ENCODE data around the gene FOSL2. TPM values are rescaled to one million over a fixed set of nuclear protein-coding genes. Genes with fewer than 3 reads are reported as not detected.

Gene FOSL2
- total and polyA plus RNA-seq, 2 donors: 40.9 to 112 TPM

- Histone ChIP-seq H3K4me3 (ENCODE audit: low read depth, low read length) (no peak overlapping the region), H3K4me1 (ENCODE audit: insufficient read depth) (no peaks in the 10 kb centered on the region), H3K27ac (ENCODE audit: low read depth) (no peak overlapping the region), H3K36me3 (ENCODE audit: insufficient read depth) (no peaks in the 10 kb centered on the region)
- no peak for DNase-seq (ENCODE audit: extremely low spot score)
- 80% methylated on average over 5 of the region's 5 CpGs for WGBS
Observed at GRCh38 chr2:28351621-28352020, 41.0 kb upstream of the FOSL2 start.

GRCh38 chr2:28352104-28352503 is 40.6 kb upstream of the FOSL2 start:
- Histone ChIP-seq H3K36me3 (ENCODE audit: insufficient read depth) (no peaks in the 10 kb centered on the region), H3K4me1 (ENCODE audit: insufficient read depth) (no peaks in the 10 kb centered on the region), H3K4me3 (ENCODE audit: low read depth, low read length) (no peak overlapping the region), H3K27ac (ENCODE audit: low read depth) (no peak overlapping the region)
- DNase-seq (ENCODE audit: extremely low spot score): no peak
- WGBS: 43% methylated on average over 5 of the region's 5 CpGs

- no peaks in the 10 kb centered on the region for H3K36me3 ChIP-seq (ENCODE audit: insufficient read depth)
- no peaks in the 10 kb centered on the region for H3K4me1 ChIP-seq (ENCODE audit: insufficient read depth)
- H3K4me3 ChIP-seq (ENCODE audit: low read depth, low read length): no peak overlapping the region
- WGBS: 81% methylated on average over 16 of the region's 16 CpGs
- no peak for DNase-seq (ENCODE audit: extremely low spot score)
- no peak overlapping the region for H3K27ac ChIP-seq (ENCODE audit: low read depth)
Observed at GRCh38 chr2:28352610-28353195, 40.0 kb upstream of the FOSL2 start.

GRCh38 chr2:28354920-28355520 is 37.6 kb upstream of the FOSL2 start:
- no peaks in the 10 kb centered on the region for H3K36me3 ChIP-seq (ENCODE audit: insufficient read depth)
- no peak overlapping the region for H3K4me3 ChIP-seq (ENCODE audit: low read depth, low read length)
- no peak overlapping the region for H3K27ac ChIP-seq (ENCODE audit: low read depth)
- H3K4me1 ChIP-seq (ENCODE audit: insufficient read depth): no peaks in the 10 kb centered on the region
- no peak for DNase-seq (ENCODE audit: extremely low spot score)
- WGBS: 91% methylated on average over 10 of the region's 10 CpGs

- WGBS: 61% methylated on average over 6 of the region's 6 CpGs
- Histone ChIP-seq H3K36me3 (ENCODE audit: insufficient read depth) (no peaks in the 10 kb centered on the region), H3K4me1 (ENCODE audit: insufficient read depth) (no peaks in the 10 kb centered on the region), H3K4me3 (ENCODE audit: low read depth, low read length) (no peak overlapping the region), H3K27ac (ENCODE audit: low read depth) (peak overlapping the region; percentile 81)
- no peak for DNase-seq (ENCODE audit: extremely low spot score)
Observed at GRCh38 chr2:28355521-28356094, 37.0 kb upstream of the FOSL2 start.

- DNase-seq (ENCODE audit: extremely low spot score): no peak
- 15% methylated on average over 17 of the region's 17 CpGs for WGBS
- Histone ChIP-seq H3K4me1 (ENCODE audit: insufficient read depth) (no peaks in the 10 kb centered on the region), H3K4me3 (ENCODE audit: low read depth, low read length) (no peak overlapping the region), H3K27ac (ENCODE audit: low read depth) (peak overlapping the region; percentile 87), H3K36me3 (ENCODE audit: insufficient read depth) (no peaks in the 10 kb centered on the region)
Observed at GRCh38 chr2:28356095-28356911, 36.4 kb upstream of the FOSL2 start.

GRCh38 chr2:28357055-28357454 is 35.6 kb upstream of the FOSL2 start:
- no peaks in the 10 kb centered on the region for H3K4me1 ChIP-seq (ENCODE audit: insufficient read depth)
- no peaks in the 10 kb centered on the region for H3K36me3 ChIP-seq (ENCODE audit: insufficient read depth)
- 94% methylated on average over 5 of the region's 5 CpGs for WGBS
- peak overlapping the region; percentile 87 for H3K27ac ChIP-seq (ENCODE audit: low read depth)
- no peak overlapping the region for H3K4me3 ChIP-seq (ENCODE audit: low read depth, low read length)
- no peak for DNase-seq (ENCODE audit: extremely low spot score)

- Histone ChIP-seq H3K4me1 (ENCODE audit: insufficient read depth) (no peaks in the 10 kb centered on the region), H3K36me3 (ENCODE audit: insufficient read depth) (no peaks in the 10 kb centered on the region), H3K4me3 (ENCODE audit: low read depth, low read length) (no peak overlapping the region), H3K27ac (ENCODE audit: low read depth) (no peak overlapping the region)
- DNase-seq (ENCODE audit: extremely low spot score): no peak
- 84% methylated on average over 19 of the region's 19 CpGs for WGBS
Observed at GRCh38 chr2:28357948-28358667, 34.5 kb upstream of the FOSL2 start.

GRCh38 chr2:28358668-28359201 is 33.9 kb upstream of the FOSL2 start:
- H3K27ac ChIP-seq (ENCODE audit: low read depth): no peak overlapping the region
- DNase-seq (ENCODE audit: extremely low spot score): no peak
- H3K4me1 ChIP-seq (ENCODE audit: insufficient read depth): no peaks in the 10 kb centered on the region
- 86% methylated on average over 7 of the region's 7 CpGs for WGBS
- no peaks in the 10 kb centered on the region for H3K36me3 ChIP-seq (ENCODE audit: insufficient read depth)
- no peak overlapping the region for H3K4me3 ChIP-seq (ENCODE audit: low read depth, low read length)

- DNase-seq (ENCODE audit: extremely low spot score): no peak
- Histone ChIP-seq H3K4me3 (ENCODE audit: low read depth, low read length) (no peak overlapping the region), H3K4me1 (ENCODE audit: insufficient read depth) (no peaks in the 10 kb centered on the region), H3K27ac (ENCODE audit: low read depth) (no peak overlapping the region), H3K36me3 (ENCODE audit: insufficient read depth) (no peaks in the 10 kb centered on the region)
- 80% methylated on average over 28 of the region's 28 CpGs for WGBS
Observed at GRCh38 chr2:28359222-28360057, 33.2 kb upstream of the FOSL2 start.

- Histone ChIP-seq H3K36me3 (ENCODE audit: insufficient read depth) (no peaks in the 10 kb centered on the region), H3K27ac (ENCODE audit: low read depth) (no peak overlapping the region), H3K4me3 (ENCODE audit: low read depth, low read length) (no peak overlapping the region), H3K4me1 (ENCODE audit: insufficient read depth) (no peaks in the 10 kb centered on the region)
- DNase-seq (ENCODE audit: extremely low spot score): no peak
- 90% methylated on average over 16 of the region's 16 CpGs for WGBS
Observed at GRCh38 chr2:28360058-28360717, 32.5 kb upstream of the FOSL2 start.

- H3K27ac ChIP-seq (ENCODE audit: low read depth): no peak overlapping the region
- DNase-seq (ENCODE audit: extremely low spot score): no peak
- no peaks in the 10 kb centered on the region for H3K4me1 ChIP-seq (ENCODE audit: insufficient read depth)
- no peak overlapping the region for H3K4me3 ChIP-seq (ENCODE audit: low read depth, low read length)
- 84% methylated on average over 12 of the region's 12 CpGs for WGBS
- H3K36me3 ChIP-seq (ENCODE audit: insufficient read depth): no peaks in the 10 kb centered on the region
Observed at GRCh38 chr2:28360718-28361293, 31.9 kb upstream of the FOSL2 start.

All from urinary bladder (tissue), 4 donors.